OCI-LY7 (cell line): ENCODE data around the gene ATG9A. TPM values are rescaled to one million over a fixed set of nuclear protein-coding genes. Genes with fewer than 3 reads are reported as not detected.

Experiments used
- BruUV-seq: library from RNA; stranded (reverse); fragments of 400-500 nt; replicated peaks from 2 replicates; lab custom pipeline; 2021; lab: Mats Ljungman, UMichigan
- CTCF ChIA-PET: fragments of 300-600 bp; sonication (Branson Sonifier 250); formaldehyde crosslinking; loops from one replicate; lab custom pipeline; 2022; ENCODE audit warnings: antibody characterized with exemption; ENCODE audit not compliant: unreplicated experiment; lab: Charles Lee
- POLR2A ChIA-PET: fragments of 300-600 bp; sonication (Branson Sonifier 250); formaldehyde crosslinking; loops from one replicate; lab custom pipeline; 2022; ENCODE audit warnings: antibody characterized with exemption; lab: Charles Lee
- DNase-seq: peaks from one replicate; pipeline ENCODE4 v3.0.0-alpha.2; 2015; ENCODE audit warnings: low spot score
- H2AFZ ChIP-seq: fragments of 200-600 bp; sonication (generic), shearing (Covaris generic); 2 replicates; pipeline ENCODE4 v1.6.1; 2014; ENCODE audit warnings: mild to moderate bottlenecking, antibody characterized with exemption, low read length, moderate library complexity
- H3K27ac ChIP-seq: fragments of 200-600 bp; sonication (generic); 2 replicates; pipeline ENCODE4 v1.5.1; 2014; ENCODE audit warnings: mixed run types, low read depth, mild to moderate bottlenecking, moderate library complexity, low read length, inconsistent platforms; ENCODE audit not compliant: poor library complexity, severe bottlenecking
- H3K36me3 ChIP-seq: fragments of 200-600 bp; sonication (generic); 2 replicates; pipeline ENCODE4 v1.6.1; 2014; ENCODE audit warnings: mild to moderate bottlenecking, antibody characterized with exemption, low read length, moderate library complexity, mixed read lengths; ENCODE audit not compliant: insufficient read depth
- H3K4me1 ChIP-seq: fragments of 200-600 bp; sonication (generic); 2 replicates; pipeline ENCODE4 v1.5.1; 2014; ENCODE audit warnings: mild to moderate bottlenecking, low read length; ENCODE audit not compliant: insufficient read depth, poor library complexity, severe bottlenecking
- H3K4me2 ChIP-seq: fragments of 200-600 bp; sonication (generic); 2 replicates; pipeline ENCODE4 v1.6.1; 2014; ENCODE audit warnings: mild to moderate bottlenecking, low read length
- H3K4me3 ChIP-seq: fragments of 200-600 bp; sonication (generic); 2 replicates; pipeline ENCODE4 v1.5.1; 2014; ENCODE audit warnings: mild to moderate bottlenecking, low read depth, low read length; ENCODE audit not compliant: poor library complexity, severe bottlenecking
- H3K79me2 ChIP-seq: fragments of 200-600 bp; sonication (generic); 2 replicates; pipeline ENCODE4 v1.6.1; 2016; ENCODE audit warnings: low read depth, mild to moderate bottlenecking, low read length, moderate library complexity, mixed read lengths; ENCODE audit not compliant: insufficient read depth
- H3K9me2 ChIP-seq: fragments of 200-600 bp; sonication (generic); 2 replicates; pipeline ENCODE4 v1.6.1; 2016; ENCODE audit warnings: mild to moderate bottlenecking, low read length, mixed read lengths; ENCODE audit not compliant: insufficient read depth
- H3K9me3 ChIP-seq: fragments of 200-600 bp; sonication (generic); 2 replicates; pipeline ENCODE4 v1.6.1; 2014; ENCODE audit warnings: mild to moderate bottlenecking, mixed run types, low read length, mixed read lengths
- H4K20me1 ChIP-seq: fragments of 200-600 bp; sonication (generic); 2 replicates; pipeline ENCODE4 v1.6.1; 2014; ENCODE audit warnings: mild to moderate bottlenecking, antibody characterized with exemption, low read length, moderate library complexity, mixed read lengths; ENCODE audit not compliant: insufficient read depth
- CTCF ChIP-seq: fragments of 200-600 bp; sonication (generic); conservative IDR thresholded peaks from 2 replicates; pipeline ENCODE4 v1.5.1; 2014; ENCODE audit warnings: mild to moderate bottlenecking, antibody characterized with exemption, low read length, moderate library complexity, mixed read lengths
- EZH2phosphoT487 ChIP-seq: fragments of 200-600 bp; sonication (generic); IDR thresholded peaks from 2 replicates; pipeline ENCODE4 v1.6.1; 2018; ENCODE audit warnings: low read depth, borderline replicate concordance, mild to moderate bottlenecking, mixed run types, antibody characterized with exemption, low read length, moderate library complexity, mixed read lengths
- intact Hi-C: fragments of 100-400 bp; cut with micrococcal nuclease; formaldehyde crosslinking; loops from one replicate; pipeline ENCODE4 v1.10.0; 2022; ENCODE audit not compliant: unreplicated experiment
- total RNA-seq, 2 experiments: library from RNA; depleted of rRNA in 1 of 2; stranded (reverse); fragments of >200 nt in 1 of 2; shearing (Covaris generic) in 1 of 2; gene quantifications; 2 replicates each; pipeline ENCODE4 v1.2.3, GENCODE V29; 2014 to 2022

Gene ATG9A
- total RNA-seq, 2 experiments from 2014 or later: 22.2 to 23.4 TPM

- POLR2A ChIA-PET: interaction anchor here (0.6 to 2.3 kb wide), 7 partner anchors 9 to 113 kb away, joined by 3 to 15 read pairs (median 5); partner anchors contain the start of genes ANKZF1, ATG9A, CNPPD1 and GLB1L
- Histone ChIP-seq H3K9me2 (no peaks in the 10 kb centered on the region), H3K4me1 (peaks cover 47% of the 10 kb centered on the region), H3K36me3 (peaks cover 29% of the 10 kb centered on the region), H3K4me2 (peak within 1 kb of the TSS; percentile 93), H3K4me3 (peak within 1 kb of the TSS; percentile 87), H3K79me2 (peaks cover 28% of the 10 kb centered on the region), H2AFZ (peak within 1 kb of the TSS; percentile 49; the same call in 1 of the 2 replicates), H3K9me3 (no peaks in the 10 kb centered on the region), H4K20me1 (no peaks in the 10 kb centered on the region), H3K27ac (peak within 1 kb of the TSS; percentile 96)
- CTCF ChIA-PET: interaction anchor here (2.6 kb wide), 1 partner anchor 24 kb away, joined by 7 read pairs; the partner anchor contains the start of gene DNAJB2
- TF ChIP-seq CTCF: no peak
- TF ChIP-seq EZH2phosphoT487: no peak
- intact Hi-C loops: loop anchor here (1.0 to 10.0 kb wide), 4 partner anchors 25 to 359 kb away; partner anchors contain the start of genes CNPPD1 and DNAJB2
- DNase-seq: peak; percentile 93
- BruUV-seq: no TSS peak
Observed at GRCh38 chr2:219253753-219254589, 24.5 kb upstream of the ATG9A start, which contains the start of gene TUBA4A. Gene TUBA4A, minus strand, starts transcription at chr2:219253918. Its CDS starts 60 bp downstream, at chr2:219253858.

- intact Hi-C loops: loop anchor here (1.0 to 10.0 kb wide), 3 partner anchors 26 to 358 kb away; partner anchors contain the start of genes CNPPD1 and DNAJB2
- TF ChIP-seq CTCF (no peak), EZH2phosphoT487 (no peak)
- Histone ChIP-seq H3K79me2 (peaks cover 36% of the 10 kb centered on the region), H3K4me3 (peak within 1 kb of the TSS; percentile 87), H4K20me1 (no peaks in the 10 kb centered on the region), H2AFZ (peak within 1 kb of the TSS; percentile 49; the same call in 1 of the 2 replicates), H3K9me2 (no peaks in the 10 kb centered on the region), H3K4me2 (peak within 1 kb of the TSS; percentile 93), H3K9me3 (no peaks in the 10 kb centered on the region), H3K27ac (peak within 1 kb of the TSS; percentile 96), H3K4me1 (peaks cover 56% of the 10 kb centered on the region), H3K36me3 (peaks cover 38% of the 10 kb centered on the region)
- no TSS peak for BruUV-seq
- ChIA-PET CTCF (interaction anchor here (2.6 kb wide), 1 partner anchor 25 kb away, joined by 7 read pairs; the partner anchor contains the start of gene DNAJB2), POLR2A (interaction anchor here (0.6 to 2.3 kb wide), 14 partner anchors 9 to 689 kb away, joined by 3 to 8 read pairs (median 4); partner anchors contain the start of genes ANKZF1, ATG9A, CNPPD1 and DNAJB2)
- peak; percentile 65 for DNase-seq
Observed at GRCh38 chr2:219252900-219253752, 23.7 kb upstream of the ATG9A start, which contains the start of gene TUBA4B. Gene TUBA4B, plus strand, starts transcription at chr2:219253243. Its CDS starts 165 bp downstream, at chr2:219253408.
